ENCODE results near the gene CNTNAP2.

DNA sequence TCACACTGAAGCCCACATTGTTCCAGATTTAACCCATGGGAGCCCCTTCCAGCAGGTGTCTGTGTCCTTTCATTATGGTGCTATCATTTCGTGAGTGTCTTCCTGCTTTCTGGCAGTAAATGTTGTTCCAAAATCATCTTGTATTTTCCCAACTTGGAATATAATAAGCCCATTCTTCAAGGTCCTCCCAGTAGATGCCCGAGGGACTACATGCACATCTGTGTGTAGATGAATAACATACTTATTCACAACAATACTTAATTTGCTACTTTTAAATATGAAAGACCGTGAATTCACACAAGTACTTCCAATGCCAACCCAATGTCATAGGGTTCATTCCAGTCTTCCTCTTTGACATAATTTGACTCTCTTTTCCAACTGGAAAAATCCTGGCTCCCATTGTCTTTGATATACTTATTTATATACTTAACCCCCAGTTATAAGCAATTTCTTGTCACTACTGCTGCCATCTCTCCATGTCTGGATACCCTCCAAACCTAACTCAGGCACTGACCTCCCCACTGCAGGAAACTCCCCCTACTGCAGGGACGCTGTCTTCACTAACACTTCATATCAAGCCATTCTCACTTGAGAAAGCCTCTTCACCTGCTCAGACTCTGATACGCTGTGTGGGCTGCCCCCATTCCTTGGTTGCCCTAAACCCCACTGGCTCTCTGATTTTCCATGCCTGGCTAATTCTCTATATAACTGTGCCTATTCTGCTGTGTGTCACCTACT, 1119.2 kb downstream of the CNTNAP2 start:
- TF ChIP-seq POLR2AphosphoS5 (IDR thresholded peaks at IDR 0.05; ENCODE audit: borderline replicate concordance, low read depth, low read length), result no peak
- no peak for TF ChIP-seq EZH2 (IDR thresholded peaks at IDR 0.05)
